Measurements from ENCODE around the gene DGKI. TPM values are rescaled to one million over a fixed set of nuclear protein-coding genes. Genes with fewer than 3 reads are reported as not detected.

Gene DGKI
- total RNA-seq, 1 experiment from 2014 or later: not detected

DNA sequence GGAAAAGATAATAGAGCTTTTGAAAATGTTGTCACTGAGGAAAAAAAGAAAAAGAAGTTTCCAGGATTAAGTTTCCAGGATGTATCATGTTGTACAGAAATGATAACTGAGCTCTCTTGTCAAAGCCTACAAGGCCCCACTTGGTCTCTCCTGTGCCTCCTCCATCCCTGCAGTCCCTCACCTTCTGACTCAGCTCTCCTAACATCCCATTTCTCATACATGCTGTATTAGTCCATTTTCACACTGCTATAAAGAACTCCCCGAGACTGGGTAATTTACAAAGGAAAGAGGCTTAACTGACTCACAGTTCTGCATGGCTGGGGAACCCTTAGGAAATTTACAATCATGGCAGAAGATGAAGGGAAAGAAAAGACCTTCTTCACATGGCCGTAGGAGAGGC is 3.8 kb upstream of the DGKI start:
- intact Hi-C loops (cut with micrococcal nuclease; ENCODE audit: unreplicated experiment): no loop called here
- Histone ChIP-seq H3K36me3 (ENCODE audit: control insufficient read depth, insufficient read depth, low read length) (no peaks in the 10 kb centered on the region), H3K27ac (ENCODE audit: low read length) (no peak overlapping the region), H3K4me1 (ENCODE audit: control insufficient read depth, insufficient read depth, low read length) (no peaks in the 10 kb centered on the region), H3K27me3 (ENCODE audit: control insufficient read depth, insufficient read depth, low read length) (peaks cover 30% of the 10 kb centered on the region), H3K9me3 (ENCODE audit: control insufficient read depth, insufficient read depth, low read depth, low read length) (no peaks in the 10 kb centered on the region), H3K4me3 (ENCODE audit: low read depth in 2 of 2, low read length in 2 of 2) (no peak overlapping the region)
- ChIA-PET POLR2A (no interaction called here), CTCF (no interaction called here)
- ATAC-seq (no peak), DNase-seq (ENCODE audit: low read depth, low spot score) (no peak)
- in situ Hi-C loops (cut with HindIII; ENCODE audit: low pct_unique_long_range_greater_than_20kb, low sequenced_read_pairs): no loop called here
- TF ChIP-seq POLR2AphosphoS5 (IDR thresholded peaks at IDR 0.05; ENCODE audit: low read depth, low read length): no peak
- TF ChIP-seq TCF7L2 (IDR thresholded peaks at IDR 0.05; ENCODE audit: low read depth, low read length): no peak
- TF ChIP-seq, protein P1, sequence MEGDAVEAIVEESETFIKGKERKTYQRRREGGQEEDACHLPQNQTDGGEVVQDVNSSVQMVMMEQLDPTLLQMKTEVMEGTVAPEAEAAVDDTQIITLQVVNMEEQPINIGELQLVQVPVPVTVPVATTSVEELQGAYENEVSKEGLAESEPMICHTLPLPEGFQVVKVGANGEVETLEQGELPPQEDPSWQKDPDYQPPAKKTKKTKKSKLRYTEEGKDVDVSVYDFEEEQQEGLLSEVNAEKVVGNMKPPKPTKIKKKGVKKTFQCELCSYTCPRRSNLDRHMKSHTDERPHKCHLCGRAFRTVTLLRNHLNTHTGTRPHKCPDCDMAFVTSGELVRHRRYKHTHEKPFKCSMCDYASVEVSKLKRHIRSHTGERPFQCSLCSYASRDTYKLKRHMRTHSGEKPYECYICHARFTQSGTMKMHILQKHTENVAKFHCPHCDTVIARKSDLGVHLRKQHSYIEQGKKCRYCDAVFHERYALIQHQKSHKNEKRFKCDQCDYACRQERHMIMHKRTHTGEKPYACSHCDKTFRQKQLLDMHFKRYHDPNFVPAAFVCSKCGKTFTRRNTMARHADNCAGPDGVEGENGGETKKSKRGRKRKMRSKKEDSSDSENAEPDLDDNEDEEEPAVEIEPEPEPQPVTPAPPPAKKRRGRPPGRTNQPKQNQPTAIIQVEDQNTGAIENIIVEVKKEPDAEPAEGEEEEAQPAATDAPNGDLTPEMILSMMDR (IDR thresholded peaks at IDR 0.05): no peak
- no peak for TF ChIP-seq SIN3A (IDR thresholded peaks at IDR 0.05; ENCODE audit: borderline replicate concordance, insufficient read depth, low read depth, low read length)
- TF ChIP-seq, protein P2, sequence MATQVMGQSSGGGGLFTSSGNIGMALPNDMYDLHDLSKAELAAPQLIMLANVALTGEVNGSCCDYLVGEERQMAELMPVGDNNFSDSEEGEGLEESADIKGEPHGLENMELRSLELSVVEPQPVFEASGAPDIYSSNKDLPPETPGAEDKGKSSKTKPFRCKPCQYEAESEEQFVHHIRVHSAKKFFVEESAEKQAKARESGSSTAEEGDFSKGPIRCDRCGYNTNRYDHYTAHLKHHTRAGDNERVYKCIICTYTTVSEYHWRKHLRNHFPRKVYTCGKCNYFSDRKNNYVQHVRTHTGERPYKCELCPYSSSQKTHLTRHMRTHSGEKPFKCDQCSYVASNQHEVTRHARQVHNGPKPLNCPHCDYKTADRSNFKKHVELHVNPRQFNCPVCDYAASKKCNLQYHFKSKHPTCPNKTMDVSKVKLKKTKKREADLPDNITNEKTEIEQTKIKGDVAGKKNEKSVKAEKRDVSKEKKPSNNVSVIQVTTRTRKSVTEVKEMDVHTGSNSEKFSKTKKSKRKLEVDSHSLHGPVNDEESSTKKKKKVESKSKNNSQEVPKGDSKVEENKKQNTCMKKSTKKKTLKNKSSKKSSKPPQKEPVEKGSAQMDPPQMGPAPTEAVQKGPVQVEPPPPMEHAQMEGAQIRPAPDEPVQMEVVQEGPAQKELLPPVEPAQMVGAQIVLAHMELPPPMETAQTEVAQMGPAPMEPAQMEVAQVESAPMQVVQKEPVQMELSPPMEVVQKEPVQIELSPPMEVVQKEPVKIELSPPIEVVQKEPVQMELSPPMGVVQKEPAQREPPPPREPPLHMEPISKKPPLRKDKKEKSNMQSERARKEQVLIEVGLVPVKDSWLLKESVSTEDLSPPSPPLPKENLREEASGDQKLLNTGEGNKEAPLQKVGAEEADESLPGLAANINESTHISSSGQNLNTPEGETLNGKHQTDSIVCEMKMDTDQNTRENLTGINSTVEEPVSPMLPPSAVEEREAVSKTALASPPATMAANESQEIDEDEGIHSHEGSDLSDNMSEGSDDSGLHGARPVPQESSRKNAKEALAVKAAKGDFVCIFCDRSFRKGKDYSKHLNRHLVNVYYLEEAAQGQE (IDR thresholded peaks at IDR 0.05; ENCODE audit: insufficient read depth in 1 of 2, low read depth in 2 of 2, low read length in 1 of 2): no peak
- BruUV-seq (replicated peaks): no TSS peak

DNA sequence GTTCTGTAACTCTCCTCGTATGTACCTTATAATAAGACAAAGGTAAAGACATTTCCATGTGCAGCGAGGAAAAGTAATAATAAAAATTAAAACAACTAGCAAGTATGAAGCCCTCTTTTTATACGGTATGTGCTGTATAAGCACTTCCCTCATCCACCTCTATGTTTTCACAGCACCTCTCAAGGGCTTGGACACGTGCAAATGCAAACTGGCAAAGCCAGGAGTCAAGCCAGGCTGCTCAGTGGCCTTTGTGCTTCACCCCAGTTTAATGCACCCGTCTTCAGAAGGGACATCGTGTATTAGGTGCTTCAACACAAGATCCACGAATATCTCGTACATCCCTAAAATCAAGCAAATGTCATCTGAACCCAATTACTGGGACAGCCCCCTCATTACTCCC is 1.3 kb upstream of the DGKI start:
- POLR2A ChIA-PET: no interaction called here
- H3K4me1 ChIP-seq (ENCODE audit: control insufficient read depth, insufficient read depth, low read length): no peaks in the 10 kb centered on the region
- ATAC-seq: no peak
- CTCF ChIA-PET: no interaction called here
- no peaks in the 10 kb centered on the region for H3K36me3 ChIP-seq (ENCODE audit: control insufficient read depth, insufficient read depth, low read length)
- H3K27me3 ChIP-seq (ENCODE audit: control insufficient read depth, insufficient read depth, low read length): peaks cover 42% of the 10 kb centered on the region
- TF ChIP-seq SIN3A (IDR thresholded peaks at IDR 0.05; ENCODE audit: borderline replicate concordance, insufficient read depth, low read depth, low read length): no peak
- no peak for TF ChIP-seq POLR2AphosphoS5 (IDR thresholded peaks at IDR 0.05; ENCODE audit: low read depth, low read length)
- no peak for TF ChIP-seq TCF7L2 (IDR thresholded peaks at IDR 0.05; ENCODE audit: low read depth, low read length)
- TF ChIP-seq, protein P2 (IDR thresholded peaks at IDR 0.05; ENCODE audit: insufficient read depth in 1 of 2, low read depth in 2 of 2, low read length in 1 of 2): no peak
- TF ChIP-seq, protein P1 (IDR thresholded peaks at IDR 0.05): no peak
- no peak for DNase-seq (ENCODE audit: low read depth, low spot score)
- in situ Hi-C loops (cut with HindIII; ENCODE audit: low pct_unique_long_range_greater_than_20kb, low sequenced_read_pairs): no loop called here
- intact Hi-C loops (cut with micrococcal nuclease; ENCODE audit: unreplicated experiment): no loop called here
- BruUV-seq (replicated peaks): no TSS peak
- no peak overlapping the region for H3K4me3 ChIP-seq (ENCODE audit: low read depth in 2 of 2, low read length in 2 of 2)
- H3K9me3 ChIP-seq (ENCODE audit: control insufficient read depth, insufficient read depth, low read depth, low read length): no peaks in the 10 kb centered on the region
- H3K27ac ChIP-seq (ENCODE audit: low read length): no peak overlapping the region
